Measurements from ENCODE around the gene CAV2.

GRCh38 chr7:116518961-116519360, 19.4 kb downstream of the CAV2 start:
- no peak for TF ChIP-seq CTCF (IDR thresholded peaks at IDR 0.05 in 8 of 11, conservative IDR thresholded peaks at IDR 0.05 in 3 of 11)
- no peak for TF ChIP-seq POLR2A (IDR thresholded peaks at IDR 0.05)
- no peak for TF ChIP-seq POLR2AphosphoS5 (IDR thresholded peaks at IDR 0.05)

All from spleen (tissue), 7 donors.